Measurements from ENCODE around the gene NALCN.
"Not testable (repeated sequence)": the region's sequence is repeated elsewhere in the genome, so short reads cannot be mapped to it uniquely, and the experiment has no call there.

Gene NALCN

GRCh38 chr13:101331731-101332130, 84.6 kb downstream of the NALCN start:
- no peak for DNase-seq

DNA sequence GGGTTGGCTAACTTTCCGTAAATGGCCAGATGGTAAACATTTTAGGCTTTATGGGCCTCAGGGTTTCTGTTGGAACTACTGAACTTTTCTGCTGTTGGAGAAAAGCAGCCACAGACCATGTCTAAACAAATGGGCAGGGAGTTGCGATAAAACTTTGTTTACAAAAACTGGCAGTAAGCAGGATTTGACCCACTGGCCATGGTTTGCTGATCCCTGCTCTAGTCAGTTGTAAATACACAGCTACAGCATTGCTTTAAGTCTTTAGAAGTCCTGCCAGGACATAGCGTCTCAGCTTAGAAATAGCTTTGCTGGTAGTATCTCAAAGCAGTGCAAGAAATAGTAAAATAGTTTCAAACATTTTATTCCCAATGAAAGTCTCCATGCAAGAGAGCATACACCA, 88.4 kb downstream of the NALCN start:
- no peak for DNase-seq

GRCh38 chr13:101326710-101327109, 89.6 kb downstream of the NALCN start:
- DNase-seq = no peak

GRCh38 chr13:101325423-101325822, 90.9 kb downstream of the NALCN start:
- DNase-seq = no peak

DNA sequence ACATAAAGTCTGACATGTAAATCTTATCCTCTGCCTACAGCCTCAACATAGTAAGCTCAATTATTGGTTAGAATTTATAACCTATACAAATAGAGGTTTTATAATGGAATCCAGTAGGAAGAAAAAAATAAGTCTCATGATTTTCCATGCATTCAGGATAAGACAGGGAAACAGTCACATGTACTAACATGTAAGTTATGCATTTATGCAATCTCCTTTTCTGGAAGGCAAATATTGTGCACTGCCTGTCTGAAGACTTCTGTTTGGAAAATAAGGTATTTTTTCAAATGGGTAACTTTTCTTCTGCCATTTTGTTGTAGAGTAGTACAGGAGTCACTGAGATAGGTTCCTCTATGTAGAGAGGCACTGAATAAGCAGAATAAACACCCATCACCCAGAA, 92.7 kb downstream of the NALCN start:
- DNase-seq = no peak

- no peak for DNase-seq
Observed at GRCh38 chr13:101317986-101318523, 98.3 kb downstream of the NALCN start.

DNA sequence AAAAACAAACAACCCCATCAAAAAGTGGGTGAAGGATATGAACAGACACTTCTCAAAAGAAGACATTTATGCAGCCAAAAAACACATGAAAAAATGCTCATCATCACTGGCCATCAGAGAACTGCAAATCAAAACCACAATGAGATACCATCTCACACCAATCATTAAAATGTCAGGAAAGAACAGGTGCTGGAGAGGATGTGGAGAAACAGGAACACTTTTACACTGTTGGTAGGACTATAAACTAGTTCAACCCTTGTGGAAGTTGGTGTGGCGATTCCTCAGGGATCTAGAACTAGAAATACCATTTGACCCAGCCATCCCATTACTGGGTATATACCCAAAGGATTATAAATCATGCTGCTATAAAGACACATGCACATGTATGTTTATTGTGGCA, 102.8 kb downstream of the NALCN start:
- DNase-seq = not testable (repeated sequence)

DNA sequence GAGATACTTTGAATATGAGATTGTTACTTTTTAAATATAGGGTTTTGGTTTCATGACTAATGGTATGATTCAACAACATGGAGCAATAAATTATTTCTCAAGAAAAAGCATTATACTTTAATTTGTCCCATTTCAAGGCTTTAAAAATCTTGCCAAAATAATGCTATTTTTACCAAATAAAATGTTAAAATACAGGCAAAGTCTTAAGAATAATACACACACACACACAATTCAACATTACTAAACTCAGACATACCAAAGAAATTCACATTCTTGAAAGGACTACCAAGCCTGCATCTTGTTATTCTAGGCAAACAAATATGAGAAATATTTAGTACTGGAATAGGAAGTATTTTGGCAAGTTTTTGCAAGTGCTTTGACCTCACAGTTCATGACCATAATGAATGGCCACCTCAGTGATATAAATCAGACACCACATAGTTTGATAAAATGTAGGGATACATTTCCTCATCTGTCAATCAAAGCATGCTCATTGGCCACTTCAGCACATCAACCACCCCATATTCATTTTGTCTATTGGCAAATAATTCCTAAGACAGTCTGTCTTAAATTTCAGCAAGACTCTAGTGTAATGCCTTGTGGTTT, 107.2 kb downstream of the NALCN start:
- no peak for DNase-seq

DNA sequence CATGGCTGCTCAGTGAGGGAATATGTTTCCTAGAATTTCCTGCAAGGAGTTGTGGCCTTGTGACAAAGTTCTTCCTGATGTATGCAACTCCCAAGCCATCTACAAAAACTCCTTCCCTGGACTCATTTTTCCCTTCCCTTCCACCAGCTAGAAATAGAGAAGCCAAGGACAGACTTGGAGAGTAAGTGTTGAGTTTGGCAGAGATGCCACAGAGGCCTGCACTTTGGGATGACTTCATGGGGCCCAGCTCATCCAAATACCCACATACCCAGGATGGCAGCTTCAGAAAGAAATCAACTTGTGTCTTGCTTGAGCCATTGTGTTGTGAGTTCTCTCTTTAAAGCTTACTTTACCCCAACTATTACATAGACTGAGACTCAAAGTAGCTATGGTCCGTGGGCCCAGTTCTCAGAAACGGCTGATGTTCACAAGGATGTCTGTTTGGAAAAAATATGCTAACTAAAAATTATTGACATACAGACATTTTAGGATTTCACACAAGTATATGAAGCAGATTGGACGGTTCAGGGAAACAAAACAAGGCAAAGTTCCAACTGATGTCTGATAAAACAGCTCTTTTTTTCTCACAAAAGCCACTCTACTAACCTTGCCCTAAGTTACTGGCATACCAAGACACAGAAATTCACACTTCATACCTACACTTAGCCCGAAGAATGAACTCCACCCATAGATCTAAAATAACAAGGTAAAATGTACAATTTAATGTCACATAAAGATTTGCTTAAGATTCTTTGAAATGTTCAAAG, 107.9 kb downstream of the NALCN start:
- no peak for DNase-seq

- no peak for DNase-seq
Observed at GRCh38 chr13:101307181-101307701, 109.1 kb downstream of the NALCN start.

DNA sequence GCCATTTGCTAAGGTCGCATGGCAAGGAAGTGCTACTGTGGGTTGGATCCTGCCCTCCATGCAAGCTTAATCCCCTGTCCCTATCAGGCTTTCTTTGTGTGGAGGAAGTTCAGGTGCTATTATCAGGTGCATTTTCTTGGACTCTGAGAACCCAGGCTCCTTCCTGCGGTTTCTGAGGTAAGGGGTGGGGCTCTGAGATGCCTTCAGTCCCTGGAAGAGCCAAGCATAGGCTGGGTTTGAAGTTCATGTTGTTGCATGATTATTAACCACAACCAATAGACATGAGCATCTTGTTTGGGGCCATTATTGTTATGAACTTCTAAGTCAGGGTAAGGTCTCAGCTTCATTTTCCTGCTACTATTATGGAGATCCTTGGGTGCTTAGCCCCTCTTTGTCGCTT, 109.5 kb downstream of the NALCN start:
- no peak for DNase-seq

DNA sequence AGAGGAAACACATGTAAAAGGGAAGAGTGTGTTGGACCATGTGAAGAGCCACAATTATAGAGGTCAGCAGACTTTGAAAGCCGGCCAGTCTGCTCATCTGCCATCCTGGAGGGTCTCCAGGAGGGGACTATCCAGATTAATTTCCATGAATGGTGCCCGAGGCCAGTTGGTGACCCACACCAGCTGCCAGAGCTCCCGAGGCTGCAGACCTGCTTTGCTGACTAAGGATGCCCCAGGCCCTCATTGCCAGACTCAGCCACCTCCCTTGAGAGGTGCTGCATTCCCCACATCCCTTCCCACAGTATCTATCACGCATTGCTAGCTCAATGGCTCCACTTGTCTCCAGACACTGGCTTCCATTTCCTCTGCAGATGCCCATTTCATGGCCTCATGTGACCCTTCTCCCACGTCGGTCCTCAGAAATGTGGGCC, 110.3 kb downstream of the NALCN start:
- DNase-seq = no peak

GRCh38 chr13:101303521-101303920, 112.8 kb downstream of the NALCN start:
- no peak for DNase-seq

DNA sequence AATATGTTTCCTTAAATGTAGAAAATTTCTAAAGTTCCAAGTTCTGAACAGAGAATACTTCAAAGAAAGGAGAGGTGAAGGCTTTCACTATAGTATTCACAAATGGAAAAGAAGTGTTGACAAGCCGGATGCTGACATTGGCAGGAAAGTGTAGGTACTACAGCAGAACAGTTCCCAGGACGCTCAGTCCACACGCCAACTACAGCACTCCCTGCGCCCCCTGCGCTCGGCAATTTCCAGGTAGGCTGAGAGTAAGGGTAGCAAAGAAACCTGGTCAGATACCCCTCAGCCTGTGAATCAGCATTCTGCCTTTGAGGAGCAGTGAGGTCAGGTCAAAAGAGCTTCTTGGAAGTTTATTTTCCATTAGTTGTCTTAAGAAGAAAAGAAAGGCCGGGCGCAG, 115.3 kb downstream of the NALCN start:
- DNase-seq = no peak

DNA sequence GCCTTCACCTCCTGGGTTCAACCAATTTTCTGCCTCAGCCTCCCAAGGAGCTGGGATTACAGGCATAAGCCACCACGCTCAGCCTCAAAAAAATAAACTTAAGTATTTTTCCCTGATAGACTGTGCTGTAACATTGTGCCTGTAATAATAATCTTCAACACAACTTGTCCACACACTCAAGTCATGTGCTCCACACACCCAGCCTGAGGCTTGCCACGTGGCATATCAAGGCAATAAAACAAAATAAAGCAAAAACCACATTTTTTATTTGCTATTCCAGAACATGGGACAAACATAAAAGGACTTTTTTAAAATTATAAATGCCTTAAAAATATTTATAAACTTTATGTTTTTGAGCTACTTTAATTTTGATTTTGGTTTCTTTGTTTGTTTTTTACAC, 115.8 kb downstream of the NALCN start:
- DNase-seq = no peak

- DNase-seq = no peak
Observed at GRCh38 chr13:101298517-101298916, 117.8 kb downstream of the NALCN start.

GRCh38 chr13:101297794-101298193, 118.5 kb downstream of the NALCN start:
- no peak for DNase-seq

DNA sequence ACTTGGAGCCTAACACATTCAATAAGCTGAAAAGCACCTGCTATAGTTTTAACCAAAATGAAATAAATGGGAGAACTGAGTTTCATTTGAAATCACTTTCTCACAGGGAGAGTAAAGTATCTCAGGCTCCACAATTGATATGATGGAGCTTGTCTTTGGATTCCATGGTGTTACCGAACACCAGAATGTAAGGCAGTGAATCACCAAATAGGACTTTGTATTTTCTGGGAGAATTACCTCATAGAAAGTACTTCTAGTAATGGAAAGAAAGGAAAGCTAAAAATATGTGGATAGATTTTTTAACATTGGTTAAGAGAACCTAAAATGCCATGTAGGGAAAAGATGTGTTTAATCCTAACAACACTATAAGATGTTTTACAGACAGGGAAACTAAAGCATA, 123.6 kb downstream of the NALCN start:
- no peak for DNase-seq

- no peak for DNase-seq
Observed at GRCh38 chr13:101291646-101292515, 124.4 kb downstream of the NALCN start.

GRCh38 chr13:101291206-101291605, 125.1 kb downstream of the NALCN start:
- DNase-seq = no peak

DNA sequence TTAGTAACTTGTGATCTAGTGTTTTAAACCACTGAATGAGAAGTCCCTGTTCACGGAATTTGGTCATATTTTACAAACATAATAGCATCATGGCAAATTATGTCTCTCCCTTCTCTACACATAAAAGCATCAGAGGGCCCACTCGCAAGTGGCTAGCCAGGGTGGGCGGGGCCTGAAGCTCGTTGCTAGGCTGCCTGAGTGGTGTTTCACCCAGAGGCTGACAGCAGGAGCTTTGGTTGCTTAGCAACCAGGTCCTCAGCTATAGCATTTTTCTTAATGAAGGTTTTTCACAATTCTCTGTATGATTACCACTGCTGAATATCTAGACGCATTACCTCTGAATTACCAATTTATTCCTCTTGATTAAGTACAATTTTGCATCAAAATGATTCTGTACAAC, 126.5 kb downstream of the NALCN start:
- no peak for DNase-seq

- no peak for DNase-seq
Observed at GRCh38 chr13:101283782-101284181, 132.5 kb downstream of the NALCN start.

DNA sequence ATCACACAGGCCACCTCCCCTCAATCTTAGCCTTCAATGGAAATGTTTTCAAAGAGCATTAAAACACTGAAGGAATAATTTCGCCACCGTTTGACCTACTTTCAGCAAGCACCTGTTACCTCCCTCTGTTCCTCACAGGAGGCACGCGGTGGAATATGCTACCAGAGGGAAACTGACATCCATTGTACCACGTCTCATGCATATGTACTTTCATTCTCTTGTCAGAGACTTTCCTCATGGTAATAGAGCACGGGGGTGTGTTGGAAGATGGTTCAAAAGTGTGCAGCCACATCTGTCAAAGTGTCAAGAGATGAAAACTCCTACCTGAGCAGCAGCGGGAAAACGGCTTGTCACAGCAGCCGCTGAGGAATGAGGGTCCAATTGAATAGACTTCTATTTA, 143.4 kb downstream of the NALCN start:
- DNase-seq = no peak

All from CD4-positive, alpha-beta T cell treated with Interleukin-15 for 1 hour (primary cell).